Suprapubic skin (tissue), 3 donors: ENCODE results near the gene GREB1L.

Experiments
- CTCF ChIP-seq, 2 donors: fragments of 200-600 bp in 1 of 2; fragments of 450-650 bp in 1 of 2; sonication (generic) in 1 of 2; IDR thresholded peaks; one replicate each; pipeline ENCODE4 v1.5.1; 2016 to 2019; ENCODE audit warnings: antibody characterized with exemption in 2 of 2, mild to moderate bottlenecking in 1 of 2, moderate library complexity in 1 of 2
- POLR2A ChIP-seq, 2 donors: fragments of 450-650 bp; IDR thresholded peaks; one replicate each; pipeline ENCODE4 v1.6.1; 2017; ENCODE audit warnings: antibody characterized with exemption in 2 of 2, mild to moderate bottlenecking in 2 of 2, moderate library complexity in 2 of 2

GRCh38 chr18:21459706-21460286, 217.8 kb downstream of the GREB1L start:
- TF ChIP-seq CTCF (IDR thresholded peaks at IDR 0.05), result no peak
- no peak for TF ChIP-seq POLR2A (IDR thresholded peaks at IDR 0.05)
